ENCODE measurements around the gene PLAC1.

DNA sequence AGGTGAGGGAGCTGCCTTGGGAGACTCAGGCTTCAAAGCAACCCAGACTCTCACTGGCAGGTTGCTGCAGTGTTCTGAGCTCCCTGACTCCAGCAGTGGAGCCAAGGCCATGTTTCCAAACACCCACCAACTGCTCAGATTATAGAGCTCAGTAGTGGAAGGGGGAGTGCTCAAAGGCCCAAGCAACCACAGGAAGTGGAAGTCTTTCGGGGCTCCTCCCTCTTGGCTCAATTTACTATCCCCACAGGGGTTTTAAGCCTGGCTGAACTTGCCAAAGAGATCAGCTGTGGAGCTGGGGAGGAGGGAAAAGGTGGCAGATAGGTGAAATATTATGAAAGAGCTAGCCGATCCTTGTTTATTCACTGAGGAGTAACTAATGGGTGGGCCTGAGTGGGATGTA, 115.8 kb downstream of the PLAC1 start:
- TF ChIP-seq, protein P1, sequence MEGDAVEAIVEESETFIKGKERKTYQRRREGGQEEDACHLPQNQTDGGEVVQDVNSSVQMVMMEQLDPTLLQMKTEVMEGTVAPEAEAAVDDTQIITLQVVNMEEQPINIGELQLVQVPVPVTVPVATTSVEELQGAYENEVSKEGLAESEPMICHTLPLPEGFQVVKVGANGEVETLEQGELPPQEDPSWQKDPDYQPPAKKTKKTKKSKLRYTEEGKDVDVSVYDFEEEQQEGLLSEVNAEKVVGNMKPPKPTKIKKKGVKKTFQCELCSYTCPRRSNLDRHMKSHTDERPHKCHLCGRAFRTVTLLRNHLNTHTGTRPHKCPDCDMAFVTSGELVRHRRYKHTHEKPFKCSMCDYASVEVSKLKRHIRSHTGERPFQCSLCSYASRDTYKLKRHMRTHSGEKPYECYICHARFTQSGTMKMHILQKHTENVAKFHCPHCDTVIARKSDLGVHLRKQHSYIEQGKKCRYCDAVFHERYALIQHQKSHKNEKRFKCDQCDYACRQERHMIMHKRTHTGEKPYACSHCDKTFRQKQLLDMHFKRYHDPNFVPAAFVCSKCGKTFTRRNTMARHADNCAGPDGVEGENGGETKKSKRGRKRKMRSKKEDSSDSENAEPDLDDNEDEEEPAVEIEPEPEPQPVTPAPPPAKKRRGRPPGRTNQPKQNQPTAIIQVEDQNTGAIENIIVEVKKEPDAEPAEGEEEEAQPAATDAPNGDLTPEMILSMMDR (IDR thresholded peaks at IDR 0.05; ENCODE audit: insufficient read depth, low read length), result no peak
- TF ChIP-seq POLR2AphosphoS5 (IDR thresholded peaks at IDR 0.05; ENCODE audit: low read depth), result no peak
- no peak for TF ChIP-seq GABPA (IDR thresholded peaks at IDR 0.05; ENCODE audit: low read depth)
